Activated effector memory CD4-positive, alpha-beta T cell treated with Interleukin-2 at 50 U/mL for 16 hours (primary cell): Measurements from ENCODE around the gene MRPL3.

ENCODE experiments used
- DNase-seq: peaks from one replicate; pipeline ENCODE4 v3.0.0-alpha.2; 2020

Gene MRPL3

GRCh38 chr3:131502530-131503319 lies at the start of gene MRPL3:
Gene MRPL3 (minus strand): TSS chr3:131502971. CDS start chr3:131502821, 150 bp downstream.
- peak; percentile 74 for DNase-seq

GRCh38 chr3:131551761-131552160 lies 49.0 kb upstream of the MRPL3 start:
- no peak for DNase-seq

GRCh38 chr3:131550562-131551465 lies 48.0 kb upstream of the MRPL3 start:
- no peak for DNase-seq

GRCh38 chr3:131549340-131549739 lies 46.6 kb upstream of the MRPL3 start:
- no peak for DNase-seq

GRCh38 chr3:131547585-131547984 lies 44.8 kb upstream of the MRPL3 start:
- DNase-seq, result no peak

GRCh38 chr3:131546441-131546840 lies 43.7 kb upstream of the MRPL3 start:
- no peak for DNase-seq

- DNase-seq, result no peak
Measured at GRCh38 chr3:131544557-131544956, 41.8 kb upstream of the MRPL3 start.

GRCh38 chr3:131543714-131544113 lies 40.9 kb upstream of the MRPL3 start:
- DNase-seq, result no peak

GRCh38 chr3:131541288-131541687 lies 38.5 kb upstream of the MRPL3 start:
- no peak for DNase-seq

- no peak for DNase-seq
Measured at GRCh38 chr3:131540821-131541220, 38.0 kb upstream of the MRPL3 start.

GRCh38 chr3:131540143-131540542 lies 37.4 kb upstream of the MRPL3 start:
- DNase-seq, result no peak

- DNase-seq, result no peak
Measured at GRCh38 chr3:131538968-131539367, 36.2 kb upstream of the MRPL3 start.

- no peak for DNase-seq
Measured at GRCh38 chr3:131537531-131537930, 34.8 kb upstream of the MRPL3 start.

- no peak for DNase-seq
Measured at GRCh38 chr3:131535596-131535995, 32.8 kb upstream of the MRPL3 start.

GRCh38 chr3:131535131-131535530 lies 32.4 kb upstream of the MRPL3 start:
- no peak for DNase-seq

- no peak for DNase-seq
Measured at GRCh38 chr3:131532645-131533044, 29.9 kb upstream of the MRPL3 start.

GRCh38 chr3:131530843-131531242 lies 28.1 kb upstream of the MRPL3 start:
- DNase-seq, result no peak

GRCh38 chr3:131530388-131530787 lies 27.6 kb upstream of the MRPL3 start:
- DNase-seq, result no peak

- DNase-seq, result no peak
Measured at GRCh38 chr3:131526801-131527347, 24.1 kb upstream of the MRPL3 start.

GRCh38 chr3:131518680-131519079 lies 15.9 kb upstream of the MRPL3 start:
- no peak for DNase-seq

GRCh38 chr3:131505421-131505820 lies 2.6 kb upstream of the MRPL3 start:
- no peak for DNase-seq

- DNase-seq, result no peak
Measured at GRCh38 chr3:131503320-131503635, 507 bp upstream of the MRPL3 start.

GRCh38 chr3:131501949-131502348 lies 822 bp downstream of the MRPL3 start:
- DNase-seq, result no peak

- no peak for DNase-seq
Measured at GRCh38 chr3:131494706-131495105, 8.1 kb downstream of the MRPL3 start.
